DND-41 (cell line): ENCODE results near the gene MEGF6.

Experiments used
- ATAC-seq: fragments of 200-7000 bp; cut with Tn5 transposase; 3 replicates; pipeline ENCODE4 v1.9.1; 2021; ENCODE audit warnings: low read depth; ENCODE audit not compliant: insufficient read depth
- DNase-seq: peaks from one replicate; pipeline ENCODE4 v3.0.0-alpha.2; 2020
- H2AFZ ChIP-seq: 2 replicates; pipeline ENCODE4 v1.6.0; 2012; ENCODE audit warnings: low read depth, low read length
- H3K27ac ChIP-seq: 2 replicates; pipeline ENCODE4 v1.5.1; 2012; ENCODE audit warnings: low read length, inconsistent platforms
- H3K27me3 ChIP-seq: fragments of 200-600 bp; sonication (generic); 2 replicates; pipeline ENCODE4 v1.6.0; 2012; ENCODE audit warnings: low read length, mild to moderate bottlenecking, inconsistent platforms; ENCODE audit not compliant: insufficient read depth, poor library complexity
- H3K36me3 ChIP-seq: 2 replicates; pipeline ENCODE4 v1.5.1; 2012; ENCODE audit warnings: low read length, inconsistent platforms; ENCODE audit not compliant: insufficient read depth
- H3K4me1 ChIP-seq: 2 replicates; pipeline ENCODE4 v1.5.1; 2012; ENCODE audit warnings: mild to moderate bottlenecking, low read length; ENCODE audit not compliant: insufficient read depth
- H3K4me2 ChIP-seq: 2 replicates; pipeline ENCODE4 v1.6.0; 2012; ENCODE audit warnings: mild to moderate bottlenecking, moderate library complexity, low read length, inconsistent platforms; ENCODE audit not compliant: insufficient read depth
- H3K4me3 ChIP-seq, 2 experiments: fragments of 200-600 bp in 1 of 2; shearing (Covaris generic) in 1 of 2; 2 replicates each; pipeline ENCODE4 v1.5.1; 2012 to 2016; ENCODE audit warnings: inconsistent platforms in 2 of 2, low read length in 2 of 2, mild to moderate bottlenecking in 2 of 2, low read depth in 1 of 2, moderate library complexity in 1 of 2
- H3K79me2 ChIP-seq: 2 replicates; pipeline ENCODE4 v1.6.0; 2012; ENCODE audit warnings: low read length, inconsistent platforms; ENCODE audit not compliant: insufficient read depth
- H3K9ac ChIP-seq: 2 replicates; pipeline ENCODE4 v1.6.0; 2012; ENCODE audit warnings: low read depth, mild to moderate bottlenecking, inconsistent platforms, low read length, moderate library complexity
- H3K9me3 ChIP-seq: 2 replicates; pipeline ENCODE4 v1.5.1; 2012; ENCODE audit warnings: low read length, moderate library complexity, mild to moderate bottlenecking, inconsistent platforms; ENCODE audit not compliant: insufficient read depth, severe bottlenecking
- H4K20me1 ChIP-seq: 2 replicates; pipeline ENCODE4 v1.6.0; 2012; ENCODE audit warnings: low read length; ENCODE audit not compliant: insufficient read depth
- CTCF ChIP-seq: IDR thresholded peaks from 2 replicates; pipeline ENCODE4 v1.5.1; 2012; ENCODE audit warnings: borderline replicate concordance, low read length, moderate library complexity, mild to moderate bottlenecking; ENCODE audit not compliant: poor library complexity, severe bottlenecking; ENCODE audit errors: extremely low read depth
- EZH2 ChIP-seq: IDR thresholded peaks from 3 replicates; pipeline ENCODE4 v1.6.1; 2012; ENCODE audit warnings: borderline replicate concordance, low read depth, mild to moderate bottlenecking, moderate library complexity, low read length, inconsistent platforms; ENCODE audit not compliant: severe bottlenecking

MEGF6 gene

GRCh38 chr1:3505161-3505560, 106.1 kb downstream of the MEGF6 start:
- Histone ChIP-seq H3K4me1 (no peaks in the 10 kb centered on the region), H3K9me3 (no peaks in the 10 kb centered on the region), H3K9ac (no peak overlapping the region), H3K27ac (no peak overlapping the region), H2AFZ (no peak overlapping the region), H3K36me3 (no peaks in the 10 kb centered on the region), H3K27me3 (no peaks in the 10 kb centered on the region), H3K79me2 (no peaks in the 10 kb centered on the region), H4K20me1 (peaks cover 8% of the 10 kb centered on the region), H3K4me3 (no peak overlapping the region), H3K4me2 (no peak overlapping the region)
- DNase-seq (no peak), ATAC-seq (no peak)
- TF ChIP-seq EZH2 (no peak), CTCF (no peak)

DNA sequence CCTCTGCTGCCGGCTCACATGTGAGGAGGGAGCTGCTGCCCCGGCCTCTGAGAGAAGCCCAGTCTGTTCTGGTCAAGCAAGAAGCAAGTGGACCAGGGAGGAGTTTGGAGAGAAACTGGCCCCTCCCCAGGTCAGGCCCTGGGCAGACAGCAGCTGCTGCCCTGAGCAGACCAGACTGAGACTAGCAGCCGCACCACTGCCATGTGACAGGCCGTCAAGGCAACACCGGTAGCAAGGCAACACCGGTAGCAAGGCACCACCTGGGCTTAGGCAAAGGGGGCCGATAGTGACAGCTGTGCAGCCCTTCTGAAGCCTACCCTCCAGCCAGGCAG, 106.5 kb downstream of the MEGF6 start:
- Histone ChIP-seq H3K4me2 (no peak overlapping the region), H3K27ac (no peak overlapping the region), H3K4me3 (no peak overlapping the region), H3K9me3 (no peaks in the 10 kb centered on the region), H3K27me3 (no peaks in the 10 kb centered on the region), H3K79me2 (no peaks in the 10 kb centered on the region), H3K36me3 (no peaks in the 10 kb centered on the region), H3K4me1 (no peaks in the 10 kb centered on the region), H2AFZ (no peak overlapping the region), H3K9ac (no peak overlapping the region), H4K20me1 (peaks cover 8% of the 10 kb centered on the region)
- TF ChIP-seq CTCF (no peak), EZH2 (no peak)
- no peak for ATAC-seq
- DNase-seq = no peak

DNA sequence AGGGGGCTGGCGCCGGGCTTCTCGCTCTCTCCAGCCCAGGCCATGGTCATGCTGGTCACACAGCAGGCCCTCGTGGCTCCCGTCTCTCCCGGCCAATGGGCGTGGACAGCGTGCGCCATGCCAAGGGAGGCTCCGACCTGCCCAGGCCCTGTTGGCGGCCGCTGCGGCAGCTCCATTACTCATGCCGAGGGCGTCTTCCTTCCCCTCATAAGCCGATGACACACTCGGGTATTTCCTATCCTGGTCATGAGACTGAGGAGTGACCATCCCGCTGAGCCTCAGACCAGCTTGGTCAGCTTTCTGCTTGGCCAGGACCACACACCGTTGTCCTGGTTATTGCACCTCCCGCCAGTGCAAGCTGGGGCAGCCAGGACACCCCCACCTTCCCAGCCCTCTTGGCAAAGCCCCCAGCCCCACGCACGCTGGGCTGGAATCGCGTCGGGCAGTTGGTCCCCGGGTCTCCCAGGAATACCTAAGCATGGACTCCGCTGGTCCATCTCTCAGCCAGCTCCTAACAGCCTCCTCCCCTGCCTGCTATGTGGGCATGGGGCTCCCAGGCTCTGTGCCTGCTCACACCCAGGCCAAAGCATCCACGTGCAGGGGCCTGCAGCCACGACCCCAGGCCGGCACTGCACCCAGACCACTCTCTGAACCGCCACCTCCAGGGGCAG, 107.0 kb downstream of the MEGF6 start:
- ATAC-seq (no peak), DNase-seq (no peak)
- H3K4me2 ChIP-seq = no peak overlapping the region
- no peaks in the 10 kb centered on the region for H3K27me3 ChIP-seq
- H3K4me3 ChIP-seq = no peak overlapping the region
- H3K9ac ChIP-seq = no peak overlapping the region
- no peak overlapping the region for H3K27ac ChIP-seq
- H3K36me3 ChIP-seq = no peaks in the 10 kb centered on the region
- no peak overlapping the region for H2AFZ ChIP-seq
- no peak for TF ChIP-seq CTCF
- no peak for TF ChIP-seq EZH2
- no peaks in the 10 kb centered on the region for H3K79me2 ChIP-seq
- no peaks in the 10 kb centered on the region for H3K9me3 ChIP-seq
- no peaks in the 10 kb centered on the region for H3K4me1 ChIP-seq
- H4K20me1 ChIP-seq = peaks cover 8% of the 10 kb centered on the region

- no peak overlapping the region for H3K27ac ChIP-seq
- TF ChIP-seq EZH2 (no peak), CTCF (no peak)
- peaks cover 8% of the 10 kb centered on the region for H4K20me1 ChIP-seq
Measured at GRCh38 chr1:3503525-3503886, 107.8 kb downstream of the MEGF6 start.

More at GRCh38 chr1:3503525-3503886, 107.8 kb downstream of the MEGF6 start:
- Histone ChIP-seq H3K4me3 (no peak overlapping the region), H3K4me2 (no peak overlapping the region), H3K4me1 (no peaks in the 10 kb centered on the region), H3K79me2 (no peaks in the 10 kb centered on the region), H3K9me3 (no peaks in the 10 kb centered on the region), H3K36me3 (no peaks in the 10 kb centered on the region), H3K27me3 (no peaks in the 10 kb centered on the region), H3K9ac (no peak overlapping the region), H2AFZ (no peak overlapping the region)
- ATAC-seq (no peak), DNase-seq (no peak)
